ENCODE results near the gene RGS7.
"Not testable (repeated sequence)": the region's sequence is repeated elsewhere in the genome, so short reads cannot be mapped to it uniquely, and the experiment has no call there.

RGS7 gene

GRCh38 chr1:240917976-240918375 lies 439.0 kb downstream of the RGS7 start:
- no peak for DNase-seq (ENCODE audit: low read depth in 2 of 2)

GRCh38 chr1:240914506-240914905 lies 442.5 kb downstream of the RGS7 start:
- no peak for DNase-seq (ENCODE audit: low read depth in 2 of 2)

GRCh38 chr1:240912821-240913220 lies 444.2 kb downstream of the RGS7 start:
- no peak for DNase-seq (ENCODE audit: low read depth in 2 of 2)

GRCh38 chr1:240909701-240910457 lies 447.1 kb downstream of the RGS7 start:
- DNase-seq (ENCODE audit: low read depth in 2 of 2): no peak

GRCh38 chr1:240906477-240906876 lies 450.5 kb downstream of the RGS7 start:
- no peak for DNase-seq (ENCODE audit: low read depth in 2 of 2)

DNA sequence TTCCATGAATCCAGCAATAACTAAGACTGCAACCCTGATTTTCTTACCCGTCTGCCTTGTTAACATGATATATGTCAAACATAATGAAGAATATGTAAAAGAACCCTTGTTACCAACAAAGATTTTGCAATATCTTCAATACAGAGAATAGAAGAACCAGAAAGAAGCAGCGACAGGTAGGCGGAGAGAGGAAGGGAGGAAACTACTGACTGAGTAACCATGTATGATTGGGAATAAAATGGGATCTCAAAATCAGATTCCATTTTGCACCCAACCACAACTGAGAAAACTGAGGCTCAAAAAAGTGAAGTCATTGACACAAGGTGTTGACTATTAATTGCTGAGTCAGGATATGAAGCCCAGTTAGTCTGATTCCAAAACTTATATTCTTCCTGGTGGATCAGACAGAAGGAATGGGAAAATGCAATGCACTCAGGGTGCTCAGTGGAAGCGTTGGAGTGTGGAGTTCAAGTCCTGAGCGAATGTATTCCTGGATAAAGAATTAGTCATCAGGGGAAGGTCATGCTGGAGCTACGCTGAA lies 451.7 kb downstream of the RGS7 start:
- no peak for DNase-seq (ENCODE audit: low read depth in 2 of 2)

DNA sequence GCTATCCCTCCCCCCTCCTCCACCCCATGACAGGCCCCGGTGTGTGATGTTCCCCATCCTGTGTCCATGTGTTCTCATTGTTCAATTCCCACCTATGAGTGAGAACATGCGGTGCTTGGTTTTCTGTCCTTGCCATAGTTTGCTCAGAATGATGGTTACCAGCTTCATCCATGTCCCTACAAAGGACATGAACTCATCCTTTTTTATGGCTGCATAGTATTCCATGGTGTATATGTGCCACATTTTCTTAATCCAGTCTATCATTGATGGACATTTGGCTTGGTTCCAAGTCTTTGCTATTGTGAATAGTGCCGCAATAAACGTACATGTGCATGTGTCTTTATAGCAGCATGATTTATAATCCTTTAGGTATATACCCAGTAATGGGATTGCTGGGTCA lies 461.6 kb downstream of the RGS7 start:
- not testable (repeated sequence) for DNase-seq (ENCODE audit: low read depth in 2 of 2)

DNA sequence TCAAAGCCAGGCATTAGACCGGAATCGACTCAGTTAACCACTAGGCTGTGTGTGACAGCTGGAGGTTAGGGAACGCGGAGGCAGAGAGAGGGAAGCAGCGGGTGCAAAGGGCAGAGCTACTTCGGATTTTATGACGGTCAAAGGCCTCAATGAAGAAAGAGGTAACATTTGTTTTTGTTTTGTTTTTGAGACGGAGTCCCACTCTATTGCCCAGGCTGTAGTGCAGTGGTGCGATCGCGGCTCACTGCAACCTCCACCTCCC lies 468.3 kb downstream of the RGS7 start:
- DNase-seq (ENCODE audit: low read depth in 2 of 2): no peak

- no peak for DNase-seq (ENCODE audit: low read depth in 2 of 2)
Observed at GRCh38 chr1:240888039-240888786, 468.8 kb downstream of the RGS7 start.

DNA sequence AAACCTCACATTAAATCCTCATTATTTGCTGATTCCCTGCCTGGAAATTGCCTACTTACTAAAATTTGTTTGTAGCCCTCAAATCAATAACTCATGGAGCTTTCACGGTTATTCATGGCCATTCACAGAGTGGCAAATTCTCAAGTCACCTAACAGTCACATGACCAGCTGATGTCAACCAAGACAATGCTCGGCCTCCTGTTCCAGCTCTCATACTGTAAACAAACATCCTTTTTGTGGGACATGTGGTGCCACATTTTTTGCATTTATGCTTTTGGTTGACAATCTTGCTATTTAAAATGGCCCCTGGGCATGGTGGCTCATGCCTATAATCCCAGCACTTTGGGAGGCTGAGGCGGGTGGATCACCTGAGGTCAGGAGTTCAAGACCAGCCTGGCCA lies 473.5 kb downstream of the RGS7 start:
- DNase-seq (ENCODE audit: low read depth in 2 of 2): no peak

- not testable (repeated sequence) for DNase-seq (ENCODE audit: low read depth in 2 of 2)
Observed at GRCh38 chr1:240882656-240883308, 474.2 kb downstream of the RGS7 start.

DNA sequence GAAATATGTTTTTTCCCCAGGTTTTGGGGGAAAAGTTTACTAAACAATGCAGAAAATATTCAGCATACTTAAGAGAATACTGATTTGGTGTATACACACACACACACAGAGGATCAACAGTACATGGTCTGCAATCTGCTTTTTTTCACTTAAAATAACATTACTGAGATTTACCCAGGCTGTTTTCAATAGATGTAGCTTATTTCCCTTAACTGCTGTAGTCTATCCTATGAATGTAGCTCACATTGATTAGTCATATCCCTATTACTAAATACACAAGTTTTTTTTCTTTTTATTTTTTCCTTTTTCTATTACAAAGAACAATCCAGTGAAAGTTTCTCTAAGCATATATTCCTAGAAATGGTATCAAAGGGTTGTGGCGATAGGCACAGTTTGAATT lies 478.4 kb downstream of the RGS7 start:
- no peak for DNase-seq (ENCODE audit: low read depth in 2 of 2)

DNA sequence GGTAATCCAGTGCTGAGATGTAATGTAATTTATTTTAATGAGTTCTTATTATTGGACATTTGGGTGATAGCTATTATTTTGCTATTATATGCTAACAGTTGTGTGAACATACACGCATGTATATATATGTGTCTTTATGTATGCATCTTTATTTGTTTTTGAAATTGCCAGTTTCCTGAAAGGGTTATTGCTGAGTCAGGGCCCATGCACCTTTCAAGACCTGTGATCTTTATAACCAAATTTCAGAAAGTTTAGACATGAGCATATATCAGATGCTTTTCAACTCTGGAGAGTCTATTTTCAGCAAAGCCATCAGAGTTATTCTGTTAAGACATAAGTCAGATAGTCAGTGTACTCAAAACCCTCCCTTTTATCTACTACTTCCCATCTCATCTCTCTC lies 479.4 kb downstream of the RGS7 start:
- no peak for DNase-seq (ENCODE audit: low read depth in 2 of 2)

DNA sequence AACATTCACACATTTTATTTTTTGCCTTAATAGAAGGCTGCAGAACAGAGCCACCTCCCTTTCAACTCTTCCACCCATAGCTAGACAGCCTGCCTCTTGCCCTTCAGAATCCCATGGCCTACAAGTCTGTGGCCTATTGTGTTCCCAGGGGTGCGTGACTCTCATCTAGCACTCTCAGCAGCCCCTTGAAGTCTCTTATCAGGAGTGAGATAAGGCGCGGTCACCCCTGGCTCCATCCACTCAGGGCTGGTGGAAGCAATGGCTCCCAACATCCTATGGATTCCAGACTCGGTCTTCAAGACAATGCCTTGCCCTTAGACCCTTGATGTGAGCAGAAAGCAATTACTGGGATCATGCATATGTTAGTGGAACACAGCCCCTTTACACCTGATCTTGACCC lies 480.9 kb downstream of the RGS7 start:
- DNase-seq (ENCODE audit: low read depth in 2 of 2): no peak

DNA sequence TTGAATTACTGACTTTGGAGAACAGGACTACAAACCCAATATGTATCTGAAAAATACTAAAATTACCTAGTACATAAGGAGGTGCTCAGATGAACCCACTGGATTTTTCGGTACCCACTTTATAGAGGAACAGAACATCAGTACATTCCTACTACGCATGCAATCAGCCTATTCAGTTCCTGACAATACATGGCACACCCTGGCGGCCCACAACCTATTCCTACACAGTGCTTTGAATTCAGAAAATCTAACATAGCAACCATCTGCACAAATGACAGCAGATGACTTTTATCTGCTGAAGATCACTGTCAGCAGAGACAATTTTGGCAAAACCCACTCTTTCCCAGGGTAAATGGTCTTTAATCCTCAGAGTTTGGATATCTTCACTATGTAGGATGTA lies 487.9 kb downstream of the RGS7 start:
- no peak for DNase-seq (ENCODE audit: low read depth in 2 of 2)

GRCh38 chr1:240866724-240867123 lies 490.3 kb downstream of the RGS7 start:
- no peak for DNase-seq (ENCODE audit: low read depth in 2 of 2)

DNA sequence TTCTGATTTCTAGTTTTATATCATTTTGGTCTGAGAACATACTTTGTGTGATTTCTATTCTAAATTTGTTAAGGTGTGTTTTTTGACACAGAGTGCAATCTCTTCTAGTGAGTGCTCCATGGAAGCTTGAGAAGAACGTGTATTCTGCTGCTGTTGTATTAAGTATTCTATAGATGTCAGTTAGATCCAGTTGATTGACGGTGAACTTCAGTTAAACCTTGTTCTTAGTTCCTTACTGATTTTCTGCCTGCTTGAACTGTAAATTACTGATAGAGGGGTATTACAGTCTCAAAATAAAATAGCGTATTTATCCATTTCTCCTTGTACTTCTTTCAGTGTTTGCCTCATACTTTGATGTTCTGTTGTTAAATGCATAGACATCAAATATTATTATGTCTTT lies 497.0 kb downstream of the RGS7 start:
- no peak for DNase-seq (ENCODE audit: low read depth in 2 of 2)

GRCh38 chr1:240854367-240854766 lies 502.6 kb downstream of the RGS7 start:
- DNase-seq (ENCODE audit: low read depth in 2 of 2): no peak

DNA sequence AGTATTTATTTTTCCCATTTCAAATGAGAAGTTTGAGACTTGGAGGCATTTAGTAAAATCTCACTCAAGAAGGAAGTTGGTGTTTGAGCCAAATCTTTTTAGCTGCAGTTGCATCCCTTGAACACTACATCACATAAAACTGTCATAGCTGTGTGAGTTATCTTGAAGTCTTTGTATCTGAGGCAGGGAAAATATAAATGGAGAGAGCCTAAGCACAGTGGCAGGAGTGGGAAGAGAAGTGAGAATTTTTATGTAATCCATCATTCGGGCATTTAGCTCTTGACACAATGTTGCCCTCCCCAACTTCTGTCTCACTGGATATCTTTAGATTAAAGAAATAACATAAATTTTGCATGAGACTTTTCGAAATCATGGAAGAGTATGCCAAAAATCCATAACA lies 509.7 kb downstream of the RGS7 start:
- no peak for DNase-seq (ENCODE audit: low read depth in 2 of 2)

DNA sequence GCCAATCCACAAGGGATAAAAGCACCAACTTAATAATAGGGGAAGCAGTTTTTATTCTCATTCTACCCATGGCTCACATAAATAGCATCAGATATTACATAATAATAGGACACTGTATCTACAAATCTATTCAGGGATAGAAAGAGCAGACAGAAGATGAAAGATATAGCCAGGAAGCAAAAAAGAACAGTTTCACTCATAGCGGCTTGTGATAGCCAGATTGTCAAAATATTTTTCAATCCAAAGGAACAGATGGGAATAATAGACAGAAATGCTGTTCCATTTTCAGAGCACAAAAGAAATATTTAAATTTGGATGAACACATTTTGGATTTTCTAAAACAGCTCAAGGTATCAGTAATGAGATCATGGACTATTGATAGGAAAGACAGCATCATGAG lies 512.5 kb downstream of the RGS7 start:
- DNase-seq (ENCODE audit: low read depth in 2 of 2): no peak

- DNase-seq (ENCODE audit: low read depth in 2 of 2): no peak
Observed at GRCh38 chr1:240843798-240844197, 513.2 kb downstream of the RGS7 start.

GRCh38 chr1:240836271-240836670 lies 520.7 kb downstream of the RGS7 start:
- no peak for DNase-seq (ENCODE audit: low read depth in 2 of 2)

DNA sequence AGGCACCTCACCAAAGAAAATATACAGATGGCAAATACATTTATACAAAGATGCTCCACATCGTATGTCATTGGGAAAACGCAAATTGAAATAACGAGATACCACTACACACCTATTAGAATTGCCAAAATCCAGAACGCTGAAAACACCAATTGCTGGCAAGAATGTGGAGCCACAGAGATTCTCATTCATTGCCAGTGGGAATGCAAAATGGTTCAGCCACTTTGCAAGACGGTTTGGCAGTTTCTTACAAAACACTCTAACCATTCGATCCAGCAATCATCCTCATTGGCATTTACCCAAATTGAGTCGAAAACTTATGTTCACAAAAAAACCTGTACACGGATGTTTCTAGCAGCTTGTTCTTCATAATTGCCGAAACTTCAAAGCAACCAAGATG lies 521.7 kb downstream of the RGS7 start:
- no peak for DNase-seq (ENCODE audit: low read depth in 2 of 2)

Data from stimulated activated CD8-positive, alpha-beta memory T cell treated with anti-CD3 and anti-CD28 coated beads, Interleukin-15, amount 100 ng/mL, for 4 hours (primary cell).